SK-N-SH treated with all-trans-retinoic acid at 6 μM for 48 hours (cell line): Measurements from ENCODE around the gene DFFB.

Source experiments
- BACH2 ChIP-seq: fragments of 250-450 bp; sonication (Bioruptor Pico); IDR thresholded peaks from 2 replicates; pipeline ENCODE4 v1.9.0; 2021; ENCODE audit warnings: mild to moderate bottlenecking, borderline replicate concordance
- CREB5 ChIP-seq: fragments of 250-450 bp; sonication (Bioruptor Pico); IDR thresholded peaks from 2 replicates; pipeline ENCODE4 v1.5.1; 2020; ENCODE audit warnings: low read depth, mild to moderate bottlenecking, moderate library complexity
- RARB ChIP-seq: fragments of 250-450 bp; sonication (Bioruptor Pico); IDR thresholded peaks from 2 replicates; pipeline ENCODE4 v1.8.0; 2021; ENCODE audit warnings: mild to moderate bottlenecking, moderate library complexity
- TCF4 ChIP-seq: fragments of 250-450 bp; sonication (Bioruptor Pico); IDR thresholded peaks from 2 replicates; pipeline ENCODE4 v1.8.0; 2021; ENCODE audit warnings: mild to moderate bottlenecking, moderate library complexity, borderline replicate concordance
- TSHZ2 ChIP-seq: fragments of 250-450 bp; sonication (Bioruptor Pico); IDR thresholded peaks from 2 replicates; pipeline ENCODE4 v1.5.0; 2020; ENCODE audit warnings: mild to moderate bottlenecking, moderate library complexity
- ZFP3 ChIP-seq: fragments of 250-450 bp; sonication (Bioruptor Pico); IDR thresholded peaks from 2 replicates; pipeline ENCODE4 v1.5.0; 2020; ENCODE audit warnings: mild to moderate bottlenecking, moderate library complexity
- ZFP30 ChIP-seq: fragments of 450-650 bp; formaldehyde crosslinking; IDR thresholded peaks from 2 replicates; pipeline ENCODE4 v1.5.0; 2022; ENCODE audit warnings: mild to moderate bottlenecking, moderate library complexity
- ZNF8 ChIP-seq: fragments of 450-650 bp; formaldehyde crosslinking; IDR thresholded peaks from 2 replicates; pipeline ENCODE4 v1.5.0; 2020; ENCODE audit warnings: mild to moderate bottlenecking, moderate library complexity

- no peak for TF ChIP-seq ZNF8
- TF ChIP-seq ZFP3 (CRISPR knock-in tag): no peak
- no peak for TF ChIP-seq TCF4 (CRISPR knock-in tag)
- no peak for TF ChIP-seq ZFP30 (CRISPR knock-in tag)
- TF ChIP-seq BACH2 (CRISPR knock-in tag): no peak
- TF ChIP-seq CREB5: no peak
- no peak for TF ChIP-seq TSHZ2 (CRISPR knock-in tag)
- no peak for TF ChIP-seq RARB
Observed at GRCh38 chr1:3821447-3821846, 35.8 kb upstream of the DFFB start.
